Activated T-helper 1 cell treated with Interleukin-2 at 50 U/mL for 16 hours (primary cell): ENCODE results near the gene SH2D4B.

Experiments used
- DNase-seq: peaks from one replicate; pipeline ENCODE4 v3.0.0-alpha.2; 2020; ENCODE audit warnings: low read depth

The SH2D4B gene

GRCh38 chr10:80537736-80538480 is at the start of gene SH2D4B:
Gene SH2D4B, plus strand, starts transcription at chr10:80537902. Its CDS starts 430 bp downstream, at chr10:80538332.
- no peak for DNase-seq

DNA sequence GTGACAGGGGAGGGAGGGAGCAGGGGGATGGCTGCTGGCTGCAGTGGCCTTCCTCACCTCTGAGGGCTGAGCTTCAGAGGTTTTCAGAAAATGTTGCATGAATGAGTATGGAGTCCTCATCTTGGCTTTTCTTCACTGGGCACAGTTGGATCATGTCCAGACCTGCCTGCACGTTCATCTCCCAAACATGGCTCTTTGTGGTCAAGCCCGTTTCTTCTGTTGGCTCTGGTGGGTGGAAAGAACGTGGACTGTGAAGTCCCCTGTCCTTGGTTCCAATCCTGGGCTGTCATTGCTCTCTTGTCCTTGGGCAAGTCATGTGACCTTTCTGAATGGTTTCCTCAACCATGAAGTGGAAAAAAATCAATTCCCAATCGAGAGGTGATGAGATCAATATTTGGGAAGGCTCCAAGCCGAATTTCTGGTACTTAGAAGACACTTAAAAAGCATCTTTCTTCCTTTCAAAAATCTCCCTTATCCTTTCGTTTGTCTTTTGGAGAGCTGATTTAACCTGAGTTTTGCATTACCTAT is 49.1 kb upstream of the SH2D4B start:
- no peak for DNase-seq

GRCh38 chr10:80489371-80490112 is 48.2 kb upstream of the SH2D4B start:
- no peak for DNase-seq

DNA sequence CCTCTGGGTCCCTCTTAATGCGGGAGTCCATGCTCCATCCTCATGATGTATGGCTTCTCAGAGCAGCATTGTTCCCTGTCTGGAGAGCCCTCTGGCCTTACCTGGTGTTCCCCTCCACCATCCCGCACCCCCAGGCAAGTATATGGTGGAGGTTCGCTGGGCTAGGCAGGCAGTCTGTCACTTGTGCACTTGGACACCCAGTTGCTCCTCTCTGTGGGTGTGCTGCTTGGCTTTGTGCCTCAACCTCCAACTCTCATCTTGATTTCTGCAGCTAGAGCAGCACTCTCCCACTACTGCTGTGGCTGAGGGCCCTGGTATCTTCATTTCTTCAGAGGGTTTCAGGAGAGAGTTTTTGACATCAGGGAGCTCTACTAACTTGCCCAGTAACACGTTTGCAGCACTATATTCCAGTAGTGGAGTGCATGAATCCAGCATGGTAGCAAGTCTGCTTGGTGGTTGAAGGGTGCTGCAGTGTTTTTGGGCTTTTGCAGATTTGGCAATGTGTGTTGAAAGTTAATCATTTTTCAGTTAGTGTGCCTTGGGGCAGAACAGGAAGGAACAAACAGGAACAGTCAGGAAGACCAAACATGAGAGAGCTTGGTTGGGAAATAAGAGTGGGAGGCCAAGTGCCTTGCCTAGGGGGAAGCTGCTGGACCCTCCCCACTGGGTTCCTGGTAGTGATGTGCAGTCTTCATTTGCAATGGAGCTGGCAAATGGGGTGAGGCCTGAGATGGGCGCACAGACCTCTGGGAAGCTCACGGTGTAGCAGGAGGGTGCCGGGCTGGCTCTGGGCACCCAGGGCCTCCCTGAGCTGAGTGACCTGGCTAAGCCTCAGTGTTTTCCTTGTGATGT is 46.2 kb upstream of the SH2D4B start:
- DNase-seq: no peak

DNA sequence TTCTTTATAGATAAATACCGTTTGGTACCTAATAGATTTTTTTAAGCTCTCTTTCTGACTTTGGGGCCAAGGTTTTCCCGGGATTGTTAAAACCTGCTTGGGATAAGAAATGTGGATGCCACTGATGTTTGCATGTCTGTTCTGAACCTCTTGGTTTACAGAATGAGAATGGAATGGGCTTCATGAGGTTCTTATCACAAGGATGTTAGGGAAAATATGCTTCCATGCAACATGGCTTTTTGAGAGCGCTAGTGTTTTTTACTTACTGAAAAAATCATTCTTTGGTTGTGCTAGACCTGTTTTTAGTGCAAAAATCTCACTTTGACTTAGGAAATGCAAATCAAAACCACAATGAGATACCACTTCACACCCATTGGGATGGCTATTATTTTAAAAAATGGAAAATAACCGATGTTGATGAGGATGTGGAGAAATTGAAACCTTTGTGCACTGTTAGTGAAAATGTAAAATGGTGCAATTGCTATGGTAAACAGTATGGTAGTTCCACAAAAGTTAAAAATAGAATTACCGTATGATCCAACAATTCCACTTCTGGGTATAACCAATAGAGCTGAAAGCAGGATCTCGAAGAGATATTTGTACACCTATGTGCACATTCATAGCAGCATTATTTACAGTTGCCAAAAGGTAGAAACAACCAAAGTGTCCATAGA is 44.7 kb upstream of the SH2D4B start:
- no peak for DNase-seq

- no peak for DNase-seq
Observed at GRCh38 chr10:80493522-80494051, 44.1 kb upstream of the SH2D4B start.

- DNase-seq: no peak
Observed at GRCh38 chr10:80496555-80497172, 41.0 kb upstream of the SH2D4B start.

- no peak for DNase-seq
Observed at GRCh38 chr10:80497187-80498077, 40.3 kb upstream of the SH2D4B start.

DNA sequence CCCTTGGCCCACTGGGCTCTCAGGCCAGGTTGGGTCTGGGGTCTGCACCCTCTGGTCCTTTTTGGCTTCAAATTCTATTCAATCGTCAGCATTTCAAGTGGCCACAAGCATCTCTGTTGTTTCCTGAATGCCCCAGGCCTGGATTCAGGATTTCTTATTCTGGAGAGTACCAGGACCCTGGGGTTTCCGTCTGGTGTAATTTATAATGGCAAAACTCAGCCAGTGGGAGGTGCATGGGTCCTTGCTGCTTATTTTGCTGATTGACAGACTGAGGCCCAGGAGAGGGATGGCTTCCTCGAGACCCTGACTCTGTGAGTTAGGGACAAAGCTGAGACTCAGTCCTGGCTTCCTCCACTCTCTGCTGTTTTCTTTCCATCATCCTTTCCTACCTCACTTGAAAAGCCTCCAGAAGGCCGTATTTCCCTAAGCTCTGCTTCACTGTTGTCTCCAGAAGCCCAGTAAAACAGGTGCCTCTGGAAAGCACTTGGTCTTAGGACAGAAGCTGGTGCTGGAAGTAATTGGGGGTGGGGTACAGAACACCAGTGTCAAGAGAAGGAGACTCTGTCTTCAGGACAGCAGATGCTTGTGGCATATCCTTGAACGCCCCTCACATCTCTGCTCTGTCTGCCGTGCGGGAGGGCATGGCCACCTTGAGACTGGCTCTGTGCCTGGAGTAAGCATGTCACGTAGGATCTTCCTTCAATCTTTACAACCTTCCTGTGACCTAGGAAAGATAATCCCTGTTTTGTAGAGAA is 39.4 kb upstream of the SH2D4B start:
- no peak for DNase-seq

DNA sequence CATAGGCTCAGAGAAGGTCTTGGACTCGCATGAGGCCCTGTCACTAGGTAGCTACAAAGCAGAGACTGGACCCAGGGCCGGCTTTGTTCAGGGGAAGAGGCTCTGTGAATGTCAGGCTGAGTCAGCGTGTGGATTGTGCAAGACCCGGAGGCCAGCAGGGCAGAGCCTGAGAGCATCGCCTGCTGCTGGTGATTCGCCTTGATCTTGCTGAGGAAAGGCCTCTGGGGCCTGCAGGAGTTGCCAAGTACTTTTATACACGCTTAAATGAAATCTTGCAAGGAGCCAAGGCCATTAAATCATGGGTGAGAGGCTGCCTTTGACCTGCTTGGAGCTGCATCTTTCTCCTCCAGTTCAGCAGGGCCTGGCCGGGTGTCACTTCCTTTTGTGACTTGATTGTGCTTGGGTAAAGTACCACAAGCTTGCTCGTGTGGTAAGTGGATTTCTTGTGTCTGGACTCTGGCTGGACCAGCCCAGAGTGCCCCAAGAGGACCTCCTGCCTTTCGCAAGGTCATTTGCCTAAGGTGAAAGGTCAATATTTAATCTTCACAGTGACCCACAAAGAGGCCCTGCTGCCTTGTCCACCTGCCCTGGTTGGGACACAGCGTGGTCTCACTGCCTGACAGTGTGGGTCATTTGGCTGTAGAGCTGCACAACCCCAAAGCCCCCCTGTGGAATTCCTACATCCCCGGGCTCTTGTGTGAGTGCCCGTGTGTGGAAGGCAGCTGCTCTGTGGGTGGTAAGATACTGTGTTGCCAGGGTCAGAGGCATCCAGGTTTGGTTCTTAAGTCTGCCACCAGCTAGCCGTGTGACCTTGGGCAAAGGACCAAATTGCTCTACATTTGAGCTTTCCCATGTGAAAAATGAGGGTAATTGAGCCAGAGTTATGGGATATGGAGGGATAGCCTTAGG is 38.6 kb upstream of the SH2D4B start:
- DNase-seq: no peak

GRCh38 chr10:80500572-80501380 is 36.9 kb upstream of the SH2D4B start:
- DNase-seq: no peak

DNA sequence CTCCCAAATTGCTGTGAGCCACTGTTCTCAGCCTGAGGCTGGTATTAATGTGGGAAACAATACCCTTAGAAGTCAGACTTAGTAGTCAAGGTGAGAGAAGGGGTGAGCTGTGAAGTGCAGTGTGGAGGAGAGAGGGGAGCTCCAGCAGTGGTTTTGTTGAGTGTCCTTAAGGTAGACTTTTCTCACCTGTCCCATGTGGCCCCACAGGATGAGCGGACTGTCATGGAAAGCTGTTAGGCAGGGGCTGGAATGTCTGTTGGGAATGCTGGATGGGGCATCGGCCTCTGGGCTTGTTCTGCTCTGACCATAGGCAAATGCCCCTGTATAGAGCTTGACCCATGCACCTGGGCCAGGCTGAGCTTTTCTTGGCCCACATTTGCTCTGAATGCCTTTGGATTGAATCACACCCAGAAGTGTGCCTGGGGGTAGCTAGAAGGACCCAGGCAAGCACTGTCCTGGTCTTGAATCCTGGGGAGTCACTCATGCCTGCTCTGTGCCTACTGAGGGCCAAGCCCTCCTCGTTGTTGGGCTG is 36.3 kb upstream of the SH2D4B start:
- no peak for DNase-seq

DNA sequence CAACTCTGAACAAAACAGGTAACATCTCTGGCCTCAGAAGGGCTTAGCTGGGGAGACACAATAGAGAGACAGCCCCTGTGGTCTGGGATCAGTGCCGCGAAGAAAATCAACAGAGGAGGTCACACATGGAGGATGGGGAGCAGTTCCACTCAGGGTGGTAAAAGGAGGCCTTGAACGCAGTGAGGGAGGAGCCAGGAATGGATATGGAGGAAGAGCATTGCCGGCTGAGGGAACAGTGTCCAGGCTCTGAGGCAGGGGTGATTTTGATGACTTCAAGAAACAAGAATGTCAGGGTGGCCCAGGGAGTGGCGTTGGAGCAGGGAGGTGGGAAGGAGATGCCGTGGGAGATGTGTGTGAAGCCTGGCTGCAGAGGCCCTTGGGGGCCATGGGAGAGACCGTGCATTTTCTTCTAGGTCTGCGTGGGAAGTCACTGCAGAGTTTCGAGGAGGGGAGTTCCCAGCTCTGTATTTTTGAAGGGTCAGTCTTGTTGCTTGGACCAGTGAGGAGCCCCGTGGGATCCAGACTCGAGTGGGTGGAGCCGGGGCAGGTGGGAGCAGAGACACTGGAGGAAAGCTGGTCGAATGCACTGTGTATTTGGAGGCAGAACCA is 35.7 kb upstream of the SH2D4B start:
- no peak for DNase-seq

DNA sequence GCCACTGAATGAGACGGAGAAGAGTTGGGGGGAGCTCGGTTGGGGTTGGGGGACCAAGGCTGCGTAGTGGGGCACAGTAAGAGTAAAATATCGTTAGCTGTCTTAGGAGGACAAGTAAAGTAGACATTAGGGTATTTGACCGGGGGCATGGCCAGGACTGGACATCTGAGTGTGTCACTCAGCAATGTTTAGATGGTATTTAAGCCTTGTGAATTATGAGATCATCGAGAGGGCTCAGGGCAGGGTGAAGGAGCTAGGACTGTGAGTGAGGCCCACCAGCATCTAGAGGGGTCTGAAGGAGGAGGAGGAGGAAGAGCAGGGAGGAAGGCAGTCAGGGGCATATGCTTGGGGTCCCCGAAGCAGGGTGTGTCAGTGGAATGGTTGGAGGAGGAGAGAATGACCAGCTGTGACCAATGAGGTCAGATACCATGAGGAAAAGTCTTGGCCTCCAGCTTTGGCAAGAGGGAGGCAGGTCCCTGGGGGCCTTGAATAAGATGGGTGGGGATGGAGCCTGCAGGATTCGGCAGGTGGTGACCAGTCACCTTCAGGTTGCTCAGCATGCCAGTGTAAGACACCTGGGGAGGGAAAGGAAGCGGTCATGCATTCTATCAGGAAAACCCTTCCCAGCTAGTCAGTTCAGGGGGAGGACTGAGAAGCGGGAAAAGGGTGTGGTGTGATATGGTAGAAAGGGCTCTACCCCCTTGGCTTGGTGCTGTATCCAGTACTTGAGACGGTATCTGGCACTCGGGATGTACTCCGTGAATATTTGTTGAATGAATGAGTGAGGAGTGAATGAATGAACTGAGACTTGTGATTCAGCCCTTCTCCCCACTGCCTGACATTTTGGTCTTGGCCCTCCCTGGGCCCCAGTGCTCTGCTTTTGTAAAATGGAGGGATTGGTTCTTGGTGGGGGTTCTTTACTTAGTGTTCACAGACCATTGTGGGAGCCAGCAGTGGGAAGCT is 34.8 kb upstream of the SH2D4B start:
- DNase-seq: no peak

GRCh38 chr10:80503584-80504157 is 34.0 kb upstream of the SH2D4B start:
- no peak for DNase-seq
